ENCODE measurements around the gene SNRNP35.

DNA sequence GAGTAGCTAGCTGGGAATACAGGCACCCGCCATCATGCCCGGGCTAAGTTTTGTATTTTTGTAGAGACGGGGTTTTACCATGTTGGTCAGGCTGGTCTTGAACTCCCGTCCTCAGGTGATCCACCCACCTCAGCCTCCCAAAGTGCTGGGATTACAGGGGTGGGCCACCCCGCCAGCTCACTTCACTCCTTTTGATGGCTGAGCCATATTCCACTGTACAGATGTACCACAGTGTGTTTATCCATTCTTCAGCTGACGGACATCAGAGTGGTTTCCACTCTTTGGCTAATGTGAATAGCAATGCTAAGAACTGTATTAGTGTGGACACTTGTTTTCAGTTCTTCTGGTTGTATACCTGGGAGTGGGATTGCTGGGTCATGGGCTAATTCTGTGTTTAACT, 29.5 kb downstream of the SNRNP35 start:
- TF ChIP-seq, protein P1, sequence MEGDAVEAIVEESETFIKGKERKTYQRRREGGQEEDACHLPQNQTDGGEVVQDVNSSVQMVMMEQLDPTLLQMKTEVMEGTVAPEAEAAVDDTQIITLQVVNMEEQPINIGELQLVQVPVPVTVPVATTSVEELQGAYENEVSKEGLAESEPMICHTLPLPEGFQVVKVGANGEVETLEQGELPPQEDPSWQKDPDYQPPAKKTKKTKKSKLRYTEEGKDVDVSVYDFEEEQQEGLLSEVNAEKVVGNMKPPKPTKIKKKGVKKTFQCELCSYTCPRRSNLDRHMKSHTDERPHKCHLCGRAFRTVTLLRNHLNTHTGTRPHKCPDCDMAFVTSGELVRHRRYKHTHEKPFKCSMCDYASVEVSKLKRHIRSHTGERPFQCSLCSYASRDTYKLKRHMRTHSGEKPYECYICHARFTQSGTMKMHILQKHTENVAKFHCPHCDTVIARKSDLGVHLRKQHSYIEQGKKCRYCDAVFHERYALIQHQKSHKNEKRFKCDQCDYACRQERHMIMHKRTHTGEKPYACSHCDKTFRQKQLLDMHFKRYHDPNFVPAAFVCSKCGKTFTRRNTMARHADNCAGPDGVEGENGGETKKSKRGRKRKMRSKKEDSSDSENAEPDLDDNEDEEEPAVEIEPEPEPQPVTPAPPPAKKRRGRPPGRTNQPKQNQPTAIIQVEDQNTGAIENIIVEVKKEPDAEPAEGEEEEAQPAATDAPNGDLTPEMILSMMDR (IDR thresholded peaks at IDR 0.05), result no peak
- no peak for TF ChIP-seq ZFX (IDR thresholded peaks at IDR 0.05; ENCODE audit: borderline replicate concordance)
